ENCODE measurements around the gene SDK1.

DNA sequence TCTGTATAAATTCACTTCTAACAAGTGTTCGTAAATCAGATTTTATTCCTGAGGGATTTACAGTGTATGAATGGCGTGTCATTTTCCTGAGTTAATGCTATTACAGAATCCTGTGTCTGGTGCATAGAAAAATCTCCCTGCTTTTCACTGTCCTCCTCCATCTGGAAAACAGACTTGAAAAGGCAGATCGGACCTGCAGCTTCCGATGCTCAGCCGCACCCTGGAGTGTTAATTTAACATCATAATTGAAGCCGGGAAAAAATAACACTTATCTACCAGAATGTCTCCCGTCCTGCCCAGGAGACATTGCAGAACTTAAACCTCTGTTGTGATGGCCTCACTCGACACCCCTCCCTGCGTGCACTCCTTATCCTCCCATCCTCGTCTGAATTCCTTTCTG is 939.0 kb downstream of the SDK1 start:
- TF ChIP-seq, protein P1, sequence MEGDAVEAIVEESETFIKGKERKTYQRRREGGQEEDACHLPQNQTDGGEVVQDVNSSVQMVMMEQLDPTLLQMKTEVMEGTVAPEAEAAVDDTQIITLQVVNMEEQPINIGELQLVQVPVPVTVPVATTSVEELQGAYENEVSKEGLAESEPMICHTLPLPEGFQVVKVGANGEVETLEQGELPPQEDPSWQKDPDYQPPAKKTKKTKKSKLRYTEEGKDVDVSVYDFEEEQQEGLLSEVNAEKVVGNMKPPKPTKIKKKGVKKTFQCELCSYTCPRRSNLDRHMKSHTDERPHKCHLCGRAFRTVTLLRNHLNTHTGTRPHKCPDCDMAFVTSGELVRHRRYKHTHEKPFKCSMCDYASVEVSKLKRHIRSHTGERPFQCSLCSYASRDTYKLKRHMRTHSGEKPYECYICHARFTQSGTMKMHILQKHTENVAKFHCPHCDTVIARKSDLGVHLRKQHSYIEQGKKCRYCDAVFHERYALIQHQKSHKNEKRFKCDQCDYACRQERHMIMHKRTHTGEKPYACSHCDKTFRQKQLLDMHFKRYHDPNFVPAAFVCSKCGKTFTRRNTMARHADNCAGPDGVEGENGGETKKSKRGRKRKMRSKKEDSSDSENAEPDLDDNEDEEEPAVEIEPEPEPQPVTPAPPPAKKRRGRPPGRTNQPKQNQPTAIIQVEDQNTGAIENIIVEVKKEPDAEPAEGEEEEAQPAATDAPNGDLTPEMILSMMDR (conservative IDR thresholded peaks at IDR 0.05; ENCODE audit: low read depth in 2 of 2): no peak
- TF ChIP-seq EZH2 (IDR thresholded peaks at IDR 0.05; ENCODE audit: low read depth, unreplicated experiment) (no peak), EZH2phosphoT487 (IDR thresholded peaks at IDR 0.05; ENCODE audit: unreplicated experiment) (no peak)

All from GM23338 (cell line).